Posterior vena cava (tissue), 2 donors: ENCODE measurements around the gene EVA1A. TPM values are rescaled to one million over a fixed set of nuclear protein-coding genes. Genes with fewer than 3 reads are reported as not detected.
"Not testable (repeated sequence)": the region's sequence is repeated elsewhere in the genome, so short reads cannot be mapped to it uniquely, and the experiment has no call there.

Source experiments
- DNase-seq: peaks from one replicate; pipeline ENCODE4 v3.0.0-alpha.2; 2020; ENCODE audit warnings: low spot score
- intact Hi-C, 2 donors: fragments of 100-400 bp; cut with DNase I; formaldehyde crosslinking; loops; one replicate each; pipeline versions ENCODE4 v1.14.1 to v1.14.2; 2022 to 2023
- total RNA-seq, 2 donors: library from RNA; stranded (reverse); fragmentation: NEBNext Ultra II Directional; extraction: Animal tissue kit (Norgen Biotek cat#: 25700); gene quantifications; one replicate each; pipeline ENCODE4 v1.2.1, GENCODE V29; 2021
- donor health status: DM: yes; HTN: yes; CAD: no.
- donor health status: DM: yes; HTN: yes; CAD: no.

EVA1A gene
- total RNA-seq, 2 donors from 2014 or later = 0.56 to 1.1 TPM

- no peak for DNase-seq
- intact Hi-C loops = no loop called here
Observed at GRCh38 chr2:75503048-75503607, 57.6 kb downstream of the EVA1A start.

GRCh38 chr2:75500633-75501032, 60.1 kb downstream of the EVA1A start:
- intact Hi-C loops = no loop called here
- no peak for DNase-seq

- DNase-seq = no peak
- intact Hi-C loops = no loop called here
Observed at GRCh38 chr2:75499534-75499933, 61.2 kb downstream of the EVA1A start.

GRCh38 chr2:75498907-75499306, 61.8 kb downstream of the EVA1A start:
- intact Hi-C loops = no loop called here
- no peak for DNase-seq

- intact Hi-C loops = no loop called here
- DNase-seq = no peak
Observed at GRCh38 chr2:75497256-75497655, 63.5 kb downstream of the EVA1A start.

- intact Hi-C loops = no loop called here
- no peak for DNase-seq
Observed at GRCh38 chr2:75495862-75496261, 64.9 kb downstream of the EVA1A start.

- DNase-seq = no peak
- intact Hi-C loops = no loop called here
Observed at GRCh38 chr2:75494137-75494769, 66.5 kb downstream of the EVA1A start.

GRCh38 chr2:75493230-75493629, 67.5 kb downstream of the EVA1A start:
- DNase-seq = no peak
- intact Hi-C loops = no loop called here

- intact Hi-C loops = no loop called here
- no peak for DNase-seq
Observed at GRCh38 chr2:75491129-75491753, 69.5 kb downstream of the EVA1A start.

GRCh38 chr2:75489721-75490120, 71.0 kb downstream of the EVA1A start:
- no peak for DNase-seq
- intact Hi-C loops = no loop called here

GRCh38 chr2:75488157-75488556, 72.6 kb downstream of the EVA1A start:
- no peak for DNase-seq
- intact Hi-C loops = no loop called here

GRCh38 chr2:75486735-75487134, 74.0 kb downstream of the EVA1A start:
- DNase-seq, intact Hi-C loops: not testable (repeated sequence)

GRCh38 chr2:75484840-75485239, 75.9 kb downstream of the EVA1A start:
- intact Hi-C loops = no loop called here
- DNase-seq = no peak

GRCh38 chr2:75483878-75484277, 76.9 kb downstream of the EVA1A start:
- DNase-seq = no peak
- intact Hi-C loops = no loop called here

- no peak for DNase-seq
- intact Hi-C loops = no loop called here
Observed at GRCh38 chr2:75482398-75482797, 78.3 kb downstream of the EVA1A start.

- DNase-seq = no peak
- intact Hi-C loops = no loop called here
Observed at GRCh38 chr2:75480971-75481836, 79.5 kb downstream of the EVA1A start.

- DNase-seq, intact Hi-C loops: not testable (repeated sequence)
Observed at GRCh38 chr2:75477696-75478095, 83.0 kb downstream of the EVA1A start.

GRCh38 chr2:75476761-75477160, 84.0 kb downstream of the EVA1A start:
- intact Hi-C loops = no loop called here

GRCh38 chr2:75475976-75476375, 84.8 kb downstream of the EVA1A start:
- intact Hi-C loops = no loop called here

More at GRCh38 chr2:75476761-75477160, 84.0 kb downstream of the EVA1A start:
- no peak for DNase-seq

GRCh38 chr2:75475049-75475448, 85.7 kb downstream of the EVA1A start:
- intact Hi-C loops = no loop called here
- DNase-seq = no peak

More at GRCh38 chr2:75475976-75476375, 84.8 kb downstream of the EVA1A start:
- no peak for DNase-seq
